Endothelial cell of umbilical vein (primary cell): ENCODE data around the gene PLXNB2.

Experiments used
- EZH2 ChIP-seq: IDR thresholded peaks from 2 replicates; pipeline ENCODE4 v1.6.1; 2012; ENCODE audit warnings: borderline replicate concordance, low read depth, mild to moderate bottlenecking, moderate library complexity, low read length, inconsistent platforms; ENCODE audit not compliant: severe bottlenecking
- POLR2AphosphoS5 ChIP-seq: IDR thresholded peaks from 2 replicates; pipeline ENCODE4 v1.6.1; 2012; ENCODE audit warnings: low read depth, mild to moderate bottlenecking, control low read depth, low read length, moderate library complexity; ENCODE audit not compliant: insufficient read depth
- TF ChIP-seq, protein P1 (sequence below), 2 donors: IDR thresholded peaks; 1 replicate in 1 of 2; 2 replicates in 1 of 2; pipeline ENCODE4 v1.5.1; 2011; ENCODE audit warnings: low read length in 2 of 2, mild to moderate bottlenecking in 2 of 2, moderate library complexity in 2 of 2, control low read depth in 1 of 2, inconsistent platforms in 1 of 2, low read depth in 1 of 2; ENCODE audit not compliant: insufficient read depth in 1 of 2; ENCODE audit errors: extremely low read depth in 1 of 2
- TF ChIP-seq, protein P2 (sequence below): IDR thresholded peaks from 2 replicates; pipeline ENCODE4 v1.6.1; 2011; ENCODE audit not compliant: insufficient read depth, insufficient read length

DNA sequence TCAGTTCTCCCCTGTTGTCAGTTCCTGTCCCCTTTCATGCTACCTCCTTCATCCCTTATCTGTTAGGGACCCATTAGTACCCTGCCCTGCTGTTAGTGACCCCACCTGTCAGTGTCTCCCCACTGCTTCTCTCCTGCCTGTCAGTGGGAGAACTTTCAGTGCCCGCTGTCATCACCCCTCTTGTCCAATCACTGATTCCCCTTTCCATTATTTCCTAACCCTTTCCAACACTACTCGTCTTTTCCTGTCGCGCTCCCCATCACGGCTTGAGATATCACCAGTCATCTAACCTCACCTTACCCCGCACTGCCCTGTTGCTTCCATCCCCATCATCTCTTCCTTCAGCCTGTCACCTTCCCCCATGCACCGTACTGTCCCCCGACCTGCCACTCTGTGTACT lies 39.7 kb upstream of the PLXNB2 start:
- TF ChIP-seq, protein P1, sequence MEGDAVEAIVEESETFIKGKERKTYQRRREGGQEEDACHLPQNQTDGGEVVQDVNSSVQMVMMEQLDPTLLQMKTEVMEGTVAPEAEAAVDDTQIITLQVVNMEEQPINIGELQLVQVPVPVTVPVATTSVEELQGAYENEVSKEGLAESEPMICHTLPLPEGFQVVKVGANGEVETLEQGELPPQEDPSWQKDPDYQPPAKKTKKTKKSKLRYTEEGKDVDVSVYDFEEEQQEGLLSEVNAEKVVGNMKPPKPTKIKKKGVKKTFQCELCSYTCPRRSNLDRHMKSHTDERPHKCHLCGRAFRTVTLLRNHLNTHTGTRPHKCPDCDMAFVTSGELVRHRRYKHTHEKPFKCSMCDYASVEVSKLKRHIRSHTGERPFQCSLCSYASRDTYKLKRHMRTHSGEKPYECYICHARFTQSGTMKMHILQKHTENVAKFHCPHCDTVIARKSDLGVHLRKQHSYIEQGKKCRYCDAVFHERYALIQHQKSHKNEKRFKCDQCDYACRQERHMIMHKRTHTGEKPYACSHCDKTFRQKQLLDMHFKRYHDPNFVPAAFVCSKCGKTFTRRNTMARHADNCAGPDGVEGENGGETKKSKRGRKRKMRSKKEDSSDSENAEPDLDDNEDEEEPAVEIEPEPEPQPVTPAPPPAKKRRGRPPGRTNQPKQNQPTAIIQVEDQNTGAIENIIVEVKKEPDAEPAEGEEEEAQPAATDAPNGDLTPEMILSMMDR (IDR thresholded peaks at IDR 0.05; ENCODE audit: extremely low read depth in 1 of 2, insufficient read depth in 1 of 2, low read depth in 1 of 2, low read length in 2 of 2): no peak
- no peak for TF ChIP-seq EZH2
- TF ChIP-seq, protein P2, sequence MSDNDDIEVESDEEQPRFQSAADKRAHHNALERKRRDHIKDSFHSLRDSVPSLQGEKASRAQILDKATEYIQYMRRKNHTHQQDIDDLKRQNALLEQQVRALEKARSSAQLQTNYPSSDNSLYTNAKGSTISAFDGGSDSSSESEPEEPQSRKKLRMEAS: no peak
- no peak for TF ChIP-seq POLR2AphosphoS5
